Natural killer cell treated with Interleukin-12 subunit alpha and Interleukin-12 subunit beta and Interleukin-15 and Interleukin-18, amount 100 ng/mL, for 72 hours (primary cell): Measurements from ENCODE around the gene PACRG. TPM values are rescaled to one million over a fixed set of nuclear protein-coding genes. Genes with fewer than 3 reads are reported as not detected.

Experiments used
- ATAC-seq, 2 donors: fragments of 150-1000 bp; cut with Tn5 transposase in 1 of 2; sonication (Bioruptor Pico), chemical (Tn5 transposase) in 1 of 2; 2 replicates each; pipeline ENCODE4 v1.10.0; 2021
- DNase-seq: peaks from one replicate; pipeline ENCODE4 v3.0.0; 2022; ENCODE audit warnings: low spot score
- H3K27ac Mint-ChIP-seq, 2 donors: 1 replicate in 1 of 2; 2 replicates in 1 of 2; pipeline ENCODE4 v1.8.0; 2022; ENCODE audit warnings: mixed read lengths in 2 of 2, mild to moderate bottlenecking in 1 of 2, moderate library complexity in 1 of 2
- H3K27me3 Mint-ChIP-seq, 2 donors: 1 replicate in 1 of 2; 2 replicates in 1 of 2; pipeline ENCODE4 v1.8.0; 2022; ENCODE audit warnings: mixed read lengths in 2 of 2
- H3K36me3 Mint-ChIP-seq: one replicate; pipeline ENCODE4 v1.8.0; 2022; ENCODE audit warnings: mixed read lengths
- H3K4me1 Mint-ChIP-seq, 2 donors: 1 replicate in 1 of 2; 2 replicates in 1 of 2; pipeline ENCODE4 v1.8.0; 2022; ENCODE audit warnings: low read depth in 2 of 2, mixed read lengths in 2 of 2, mild to moderate bottlenecking in 1 of 2
- H3K4me3 Mint-ChIP-seq: one replicate; pipeline ENCODE4 v1.8.0; 2022; ENCODE audit warnings: mixed read lengths
- H3K9me3 Mint-ChIP-seq: 2 replicates; pipeline ENCODE4 v1.8.0; 2022; ENCODE audit warnings: mixed read lengths
- total RNA-seq, 2 donors: library from RNA; stranded (reverse); gene quantifications; one replicate each; pipeline ENCODE4 v1.2.3, GENCODE V29; 2022

The PACRG gene
- total RNA-seq, 2 donors from 2014 or later, result not detected

GRCh38 chr6:163226181-163226835 lies 498.5 kb downstream of the PACRG start:
- Mint-ChIP-seq H3K27me3 (peaks cover 0 to 5% of the 10 kb centered on the region in 2 donors), H3K4me3 (no peak overlapping the region), H3K27ac (no peak overlapping the region), H3K36me3 (no peaks in the 10 kb centered on the region), H3K9me3 (no peaks in the 10 kb centered on the region), H3K4me1 (no peaks in the 10 kb centered on the region)
- ATAC-seq (peak in 1 of 2 donors; percentile 52), DNase-seq (no peak)

- Mint-ChIP-seq H3K36me3 (no peaks in the 10 kb centered on the region), H3K27ac (no peak overlapping the region), H3K4me1 (no peaks in the 10 kb centered on the region), H3K4me3 (no peak overlapping the region), H3K27me3 (peaks cover 1 to 5% of the 10 kb centered on the region in 2 donors), H3K9me3 (no peaks in the 10 kb centered on the region)
- ATAC-seq (no peak), DNase-seq (no peak)
Measured at GRCh38 chr6:163226836-163227485, 499.2 kb downstream of the PACRG start.

- no peak for ATAC-seq
- Mint-ChIP-seq H3K9me3 (no peaks in the 10 kb centered on the region), H3K36me3 (no peaks in the 10 kb centered on the region), H3K4me1 (no peaks in the 10 kb centered on the region), H3K4me3 (no peak overlapping the region), H3K27me3 (peaks cover 5 to 7% of the 10 kb centered on the region in 2 donors), H3K27ac (no peak overlapping the region)
- DNase-seq, result no peak
Measured at GRCh38 chr6:163228041-163228440, 500.3 kb downstream of the PACRG start.

GRCh38 chr6:163229050-163229449 lies 501.3 kb downstream of the PACRG start:
- Mint-ChIP-seq H3K27me3 (peaks cover 6 to 16% of the 10 kb centered on the region in 2 donors), H3K36me3 (no peaks in the 10 kb centered on the region), H3K4me3 (no peak overlapping the region), H3K4me1 (no peaks in the 10 kb centered on the region), H3K27ac (no peak overlapping the region), H3K9me3 (no peaks in the 10 kb centered on the region)
- ATAC-seq (no peak), DNase-seq (no peak)

- Mint-ChIP-seq H3K27me3 (peaks cover 12 to 21% of the 10 kb centered on the region in 2 donors), H3K4me3 (no peak overlapping the region), H3K27ac (no peak overlapping the region), H3K36me3 (no peaks in the 10 kb centered on the region), H3K9me3 (no peaks in the 10 kb centered on the region), H3K4me1 (no peaks in the 10 kb centered on the region)
- no peak for DNase-seq
- ATAC-seq, result no peak
Measured at GRCh38 chr6:163230901-163231300, 503.1 kb downstream of the PACRG start.

- Mint-ChIP-seq H3K36me3 (no peaks in the 10 kb centered on the region), H3K4me3 (no peak overlapping the region), H3K9me3 (no peaks in the 10 kb centered on the region), H3K27me3 (peaks cover 15 to 21% of the 10 kb centered on the region in 2 donors), H3K27ac (no peak overlapping the region), H3K4me1 (no peaks in the 10 kb centered on the region)
- peak in 1 of 2 donors; percentile 33 for ATAC-seq
- no peak for DNase-seq
Measured at GRCh38 chr6:163231356-163232014, 503.7 kb downstream of the PACRG start.

- Mint-ChIP-seq H3K4me3 (no peak overlapping the region), H3K27ac (no peak overlapping the region), H3K27me3 (peaks cover 15 to 21% of the 10 kb centered on the region in 2 donors), H3K36me3 (no peaks in the 10 kb centered on the region), H3K4me1 (no peaks in the 10 kb centered on the region), H3K9me3 (no peaks in the 10 kb centered on the region)
- DNase-seq (no peak), ATAC-seq (peak in 1 of 2 donors; percentile 46)
Measured at GRCh38 chr6:163232015-163232523, 504.3 kb downstream of the PACRG start.

- H3K4me3 Mint-ChIP-seq, result no peak overlapping the region
- no peaks in the 10 kb centered on the region for H3K4me1 Mint-ChIP-seq
- ATAC-seq (peak in 1 of 2 donors; percentile 54), DNase-seq (no peak)
- no peaks in the 10 kb centered on the region for H3K36me3 Mint-ChIP-seq
- H3K27ac Mint-ChIP-seq, result no peak overlapping the region
- peaks cover 13 to 21% of the 10 kb centered on the region in 2 donors for H3K27me3 Mint-ChIP-seq
- H3K9me3 Mint-ChIP-seq, result no peaks in the 10 kb centered on the region
Measured at GRCh38 chr6:163232649-163233048, 504.9 kb downstream of the PACRG start.

GRCh38 chr6:163237110-163237509 lies 509.3 kb downstream of the PACRG start:
- ATAC-seq, result no peak
- no peak for DNase-seq
- Mint-ChIP-seq H3K27me3 (peaks cover 20 to 44% of the 10 kb centered on the region in 2 donors), H3K9me3 (no peaks in the 10 kb centered on the region), H3K4me3 (no peak overlapping the region), H3K4me1 (no peaks in the 10 kb centered on the region), H3K36me3 (no peaks in the 10 kb centered on the region), H3K27ac (no peak overlapping the region)

GRCh38 chr6:163239572-163240340 lies 512.0 kb downstream of the PACRG start:
- H3K27me3 Mint-ChIP-seq, result peaks cover 15 to 38% of the 10 kb centered on the region in 2 donors
- H3K9me3 Mint-ChIP-seq, result no peaks in the 10 kb centered on the region
- ATAC-seq, result peak; percentile 46 to 52
- H3K4me3 Mint-ChIP-seq, result no peak overlapping the region
- H3K4me1 Mint-ChIP-seq, result no peaks in the 10 kb centered on the region
- no peaks in the 10 kb centered on the region for H3K36me3 Mint-ChIP-seq
- no peak overlapping the region for H3K27ac Mint-ChIP-seq
- no peak for DNase-seq

GRCh38 chr6:163240556-163240955 lies 512.8 kb downstream of the PACRG start:
- H3K27me3 Mint-ChIP-seq, result peaks cover 13 to 34% of the 10 kb centered on the region in 2 donors
- no peak for ATAC-seq
- no peak overlapping the region for H3K4me3 Mint-ChIP-seq
- no peaks in the 10 kb centered on the region for H3K9me3 Mint-ChIP-seq
- DNase-seq, result no peak
- H3K4me1 Mint-ChIP-seq, result no peaks in the 10 kb centered on the region
- H3K27ac Mint-ChIP-seq, result no peak overlapping the region
- H3K36me3 Mint-ChIP-seq, result no peaks in the 10 kb centered on the region

GRCh38 chr6:163241683-163242082 lies 513.9 kb downstream of the PACRG start:
- no peak for ATAC-seq
- Mint-ChIP-seq H3K27ac (no peak overlapping the region), H3K27me3 (peaks cover 15 to 44% of the 10 kb centered on the region in 2 donors)

GRCh38 chr6:163243083-163243482 lies 515.3 kb downstream of the PACRG start:
- Mint-ChIP-seq H3K9me3 (no peaks in the 10 kb centered on the region), H3K27me3 (peaks cover 21 to 43% of the 10 kb centered on the region in 2 donors), H3K27ac (no peak overlapping the region), H3K4me1 (no peaks in the 10 kb centered on the region), H3K4me3 (no peak overlapping the region), H3K36me3 (no peaks in the 10 kb centered on the region)
- no peak for DNase-seq
- ATAC-seq, result peak in 1 of 2 donors; percentile 22

More at GRCh38 chr6:163241683-163242082, 513.9 kb downstream of the PACRG start:
- Mint-ChIP-seq H3K36me3 (no peaks in the 10 kb centered on the region), H3K4me3 (no peak overlapping the region), H3K4me1 (no peaks in the 10 kb centered on the region), H3K9me3 (no peaks in the 10 kb centered on the region)
- no peak for DNase-seq
